Stomach (tissue), 9 donors: ENCODE measurements around the gene ZNRD2. TPM values are rescaled to one million over a fixed set of nuclear protein-coding genes. Genes with fewer than 3 reads are reported as not detected.

Source experiments
- DNase-seq, 2 donors: peaks; one replicate each; pipeline versions ENCODE4 v3.0.0 to v3.0.0-alpha.2; 2013 to 2019
- H3K27ac ChIP-seq, 5 donors: fragments of 200-600 bp in 4 of 5; sonication (generic) in 4 of 5; one replicate each; pipeline ENCODE4 v1.5.1; 2013 to 2019; ENCODE audit warnings: mild to moderate bottlenecking in 1 of 5, moderate library complexity in 1 of 5
- H3K27me3 ChIP-seq, 3 donors: fragments of 200-600 bp; sonication (generic); one replicate each; pipeline ENCODE4 v1.5.1; 2017 to 2019; ENCODE audit warnings: mixed run types in 1 of 3
- H3K36me3 ChIP-seq, 4 donors: fragments of 200-600 bp; sonication (generic); 1 replicate in 3 of 4; 2 replicates in 1 of 4; pipeline ENCODE4 v1.5.1; 2016 to 2019
- H3K4me1 ChIP-seq, 4 donors: fragments of 200-600 bp; sonication (generic); one replicate each; pipeline ENCODE4 v1.5.1; 2016 to 2019
- H3K4me3 ChIP-seq, 4 donors: fragments of 200-600 bp; sonication (generic) in 3 of 4; one replicate each; pipeline ENCODE4 v1.5.1; 2016 to 2019; ENCODE audit warnings: mild to moderate bottlenecking in 1 of 4
- H3K9me3 ChIP-seq, 4 donors: fragments of 200-600 bp; sonication (generic); one replicate each; pipeline ENCODE4 v1.5.1; 2016 to 2019
- CTCF ChIP-seq, 7 experiments: fragments of 450-650 bp in 4 of 7; fragments of 200-600 bp in 3 of 7; sonication (generic) in 3 of 7; IDR thresholded peaks; one replicate each; pipeline ENCODE4 v1.5.1; 2016 to 2019; ENCODE audit warnings: antibody characterized with exemption in 7 of 7, control low read depth in 2 of 7, mild to moderate bottlenecking in 1 of 7
- EP300 ChIP-seq: sonication (generic); formaldehyde crosslinking; IDR thresholded peaks from one replicate; pipeline ENCODE4 v1.6.1; 2017; ENCODE audit warnings: antibody characterized with exemption
- POLR2A ChIP-seq, 4 donors: fragments of 450-650 bp; IDR thresholded peaks; one replicate each; pipeline ENCODE4 v1.6.1; 2016; ENCODE audit warnings: antibody characterized with exemption in 4 of 4, control low read depth in 2 of 4, mild to moderate bottlenecking in 1 of 4, moderate library complexity in 1 of 4
- POLR2AphosphoS5 ChIP-seq, 3 donors: sonication (generic); formaldehyde crosslinking; IDR thresholded peaks; one replicate each; pipeline ENCODE4 v1.6.1; 2016; ENCODE audit warnings: antibody characterized with exemption in 3 of 3
- WGBS, 5 donors: extraction: QIAGEN DNeasy Blood & Tissue Kit in 3 of 5; methylation state at CpG; one replicate each; pipeline versions ENCODE4 v1.1.5 to v1.1.7; 2013 to 2018; 5-methylcytosine and 5-hydroxymethylcytosine counted together
- intact Hi-C: fragments of 100-400 bp; cut with DNase I; formaldehyde crosslinking; loops from one replicate; pipeline ENCODE4 v1.15.1; 2023; ENCODE audit warnings: low total_unique reads
- polyA plus RNA-seq, 3 donors: library from polyadenylated mRNA; stranded (reverse); fragments of 200-250 nt; gene quantifications; one replicate each; pipeline ENCODE4 v1.2.3, GENCODE V29; 2013
- total RNA-seq, 5 donors: library from RNA; depleted of rRNA; stranded (reverse); fragments of >200 nt; gene quantifications; one replicate each; pipeline versions ENCODE4 v1.1.0 to v1.2.3, GENCODE V29; 2014 to 2016
- donor health status: healthy with polysubstance abuse.
- donor health status: Bipolar disorder and iron deficiency.
- donor health status: healthy.

Gene ZNRD2
- total and polyA plus RNA-seq, 8 donors: 17.7 to 99.1 (median 51.8) TPM

DNA sequence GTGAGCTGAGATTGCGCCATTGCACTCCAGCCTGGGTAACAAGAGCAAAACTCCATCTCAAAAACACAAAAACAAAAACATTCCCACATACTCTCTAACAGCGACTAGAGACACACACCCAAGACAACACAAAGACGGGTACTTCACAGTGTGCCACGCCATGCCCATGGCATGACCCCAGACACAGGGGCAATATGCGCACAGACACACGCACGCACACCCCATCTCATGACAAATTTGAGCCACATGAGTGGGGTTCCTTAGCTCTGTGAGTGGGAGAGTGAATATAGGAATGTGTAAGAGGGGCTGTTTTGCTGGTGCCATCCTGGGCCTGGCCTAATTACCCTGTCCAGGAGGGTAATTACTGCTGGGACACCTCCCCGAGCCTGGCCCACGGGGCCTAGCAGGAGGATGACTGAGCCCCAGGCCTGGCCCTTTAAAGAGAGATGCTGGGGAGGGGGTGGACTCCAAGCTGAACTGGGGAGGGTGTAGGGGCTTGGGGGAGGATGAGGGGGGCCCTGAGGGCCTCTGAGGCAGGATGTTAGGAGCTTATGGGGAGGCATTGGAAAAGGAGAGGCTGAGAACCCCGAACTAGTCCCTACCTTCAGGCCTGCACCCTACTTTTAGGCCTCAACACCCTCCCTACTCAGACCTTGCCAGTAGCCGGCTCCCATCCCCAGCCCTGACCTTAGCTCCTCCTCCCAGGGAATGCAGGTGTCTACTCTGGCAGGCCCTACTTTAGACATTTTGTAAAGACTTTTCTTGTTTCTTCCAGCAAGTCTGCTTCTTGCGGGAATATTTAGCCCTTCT is 13.6 kb upstream of the ZNRD2 start:
- Histone ChIP-seq H3K4me1 (peaks cover 48 to 90% (median 80%) of the 10 kb centered on the region in 4 donors), H3K27ac (peak overlapping the region; percentile 88 to 96 (median 94)), H3K9me3 (no peaks in the 10 kb centered on the region), H3K4me3 (peak overlapping the region; percentile 64 to 73 (median 68)), H3K27me3 (peaks cover 0 to 8% (median 0%) of the 10 kb centered on the region in 3 donors), H3K36me3 (peaks cover 0 to 20% (median 13%) of the 10 kb centered on the region in 4 donors)
- no peak for DNase-seq
- WGBS, 5 donors: 64 to 83% (median 78%) methylated on average over 7 to 12 of the region's 12 CpGs
- intact Hi-C loops: no loop called here
- TF ChIP-seq EP300 (no peak), POLR2AphosphoS5 (IDR thresholded peaks at IDR 0.05) (no peak), POLR2A (IDR thresholded peaks at IDR 0.05) (no peak), CTCF (IDR thresholded peaks at IDR 0.05) (no peak)

GRCh38 chr11:65557280-65558001 is 12.8 kb upstream of the ZNRD2 start:
- peaks cover 0 to 16% (median 9%) of the 10 kb centered on the region in 4 donors for H3K36me3 ChIP-seq
- H3K27me3 ChIP-seq: peaks cover 0 to 8% (median 0%) of the 10 kb centered on the region in 3 donors
- H3K4me1 ChIP-seq: peaks cover 48 to 83% (median 73%) of the 10 kb centered on the region in 4 donors
- no peaks in the 10 kb centered on the region for H3K9me3 ChIP-seq
- TF ChIP-seq EP300 (no peak), CTCF (IDR thresholded peaks at IDR 0.05) (no peak), POLR2A (IDR thresholded peaks at IDR 0.05) (no peak), POLR2AphosphoS5 (IDR thresholded peaks at IDR 0.05) (no peak)
- H3K4me3 ChIP-seq: peak overlapping the region; percentile 64 to 73 (median 68)
- H3K27ac ChIP-seq: peak overlapping the region; percentile 88 to 96 (median 94)
- peak in 1 of 2 donors; percentile 68 for DNase-seq
- intact Hi-C loops: no loop called here
- 4 to 24% (median 6%) methylated on average over 10 to 44 of the region's 47 CpGs for WGBS, 5 donors

- DNase-seq: peak; percentile 87 to 94
- Histone ChIP-seq H3K27me3 (peaks cover 0 to 8% (median 0%) of the 10 kb centered on the region in 3 donors), H3K27ac (peak within 1 kb of the TSS; percentile 88 to 96 (median 94)), H3K4me1 (peaks cover 48 to 75% (median 69%) of the 10 kb centered on the region in 4 donors), H3K9me3 (no peaks in the 10 kb centered on the region), H3K36me3 (peaks cover 0 to 8% (median 5%) of the 10 kb centered on the region in 4 donors), H3K4me3 (peak within 1 kb of the TSS; percentile 64 to 73 (median 68))
- intact Hi-C loops: no loop called here
- WGBS, 5 donors: 0 to 1% (median 1%) methylated on average over 17 to 79 of the region's 79 CpGs
- TF ChIP-seq POLR2AphosphoS5 (IDR thresholded peaks at IDR 0.05): peak; percentile 31 to 53 (median 37)
- no peak for TF ChIP-seq CTCF (IDR thresholded peaks at IDR 0.05)
These were observed 12.0 kb upstream of the ZNRD2 start, which contains the start of gene LTBP3 for GRCh38 chr11:65558002-65558929. TSS of gene LTBP3 (minus strand) at chr11:65558359. CDS start at chr11:65557959, 400 bp downstream.
